ENCODE results near the gene TBX2. TPM values are rescaled to one million over a fixed set of nuclear protein-coding genes. Genes with fewer than 3 reads are reported as not detected.

The TBX2 gene
- total RNA-seq, 1 experiment from 2014 or later = not detected

DNA sequence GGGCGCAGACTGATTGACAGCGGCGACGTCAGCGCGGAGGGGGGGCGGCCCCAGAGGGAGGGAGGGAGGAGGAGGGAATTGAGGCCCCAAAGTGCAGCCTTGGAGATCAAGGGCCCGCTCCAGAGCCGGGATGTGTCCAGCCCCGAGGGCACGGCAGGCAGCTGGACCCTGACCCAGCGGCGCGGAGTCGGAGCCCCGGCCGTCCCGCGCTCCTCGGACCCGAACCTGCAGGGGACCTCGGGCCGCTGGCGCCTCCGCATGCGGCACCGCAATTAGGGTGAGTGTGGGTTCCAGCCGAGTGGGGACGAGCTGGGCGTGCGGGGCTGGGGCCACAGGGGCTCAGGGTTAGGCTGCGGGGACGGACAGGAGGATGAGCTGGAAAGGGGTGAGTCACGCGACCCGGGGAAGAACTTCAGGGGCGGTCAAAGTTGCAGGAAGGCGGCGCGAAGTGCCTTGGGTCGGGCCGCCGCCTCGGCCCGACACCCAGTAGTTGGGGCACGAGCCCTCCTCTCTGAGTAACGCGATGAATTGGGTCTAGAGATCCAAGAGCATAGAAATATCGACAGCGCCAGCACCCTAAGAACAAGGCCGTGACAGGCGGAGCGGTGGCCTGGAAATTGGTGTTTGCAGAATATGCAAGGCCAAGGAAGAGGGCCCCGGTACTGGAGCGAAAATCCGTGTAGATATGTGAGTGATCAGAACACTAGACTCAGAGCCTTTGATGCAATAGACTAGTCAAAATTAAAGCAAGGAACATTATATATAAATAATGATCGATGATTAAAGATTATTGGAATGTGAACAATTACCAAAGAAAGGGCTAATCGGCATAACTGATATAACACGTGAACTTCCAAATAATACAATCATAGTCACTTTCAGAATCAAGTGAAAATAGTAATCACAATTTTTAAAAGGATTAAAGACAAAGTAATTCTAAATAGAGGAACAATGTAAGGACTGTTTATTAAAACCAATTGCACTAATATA, 53.0 kb downstream of the TBX2 start, which contains the start of gene TBX4:
Gene TBX4 (plus strand): TSS at position 122 of the 990 bp plus-strand sequence. CDS start 4,069 bp downstream, outside the sequence.
- Histone ChIP-seq H3K4me2 (ENCODE audit: low read depth, low read length, poor library complexity, severe bottlenecking) (no peak within 1 kb of the TSS), H4K20me1 (ENCODE audit: insufficient read depth, low read depth, low read length) (no peaks in the 10 kb centered on the region), H3K4me1 (ENCODE audit: low read length) (no peaks in the 10 kb centered on the region), H3K27ac (ENCODE audit: low read length) (no peak within 1 kb of the TSS), H2AFZ (ENCODE audit: low read length) (no peak within 1 kb of the TSS), H3K36me3 (ENCODE audit: insufficient read depth, low read length) (no peaks in the 10 kb centered on the region), H3K79me2 (ENCODE audit: low read length) (no peaks in the 10 kb centered on the region), H3K4me3 (ENCODE audit: low read length) (no peak within 1 kb of the TSS), H3K9me2 (replicated peaks; ENCODE audit: insufficient read depth, low read length) (no peaks in the 10 kb centered on the region), H3K27me3 (ENCODE audit: low read length) (no peaks in the 10 kb centered on the region), H3K9me3 (ENCODE audit: low read length) (no peaks in the 10 kb centered on the region), H3K9ac (ENCODE audit: low read length) (no peak within 1 kb of the TSS)
- no peak for DNase-seq

DNA sequence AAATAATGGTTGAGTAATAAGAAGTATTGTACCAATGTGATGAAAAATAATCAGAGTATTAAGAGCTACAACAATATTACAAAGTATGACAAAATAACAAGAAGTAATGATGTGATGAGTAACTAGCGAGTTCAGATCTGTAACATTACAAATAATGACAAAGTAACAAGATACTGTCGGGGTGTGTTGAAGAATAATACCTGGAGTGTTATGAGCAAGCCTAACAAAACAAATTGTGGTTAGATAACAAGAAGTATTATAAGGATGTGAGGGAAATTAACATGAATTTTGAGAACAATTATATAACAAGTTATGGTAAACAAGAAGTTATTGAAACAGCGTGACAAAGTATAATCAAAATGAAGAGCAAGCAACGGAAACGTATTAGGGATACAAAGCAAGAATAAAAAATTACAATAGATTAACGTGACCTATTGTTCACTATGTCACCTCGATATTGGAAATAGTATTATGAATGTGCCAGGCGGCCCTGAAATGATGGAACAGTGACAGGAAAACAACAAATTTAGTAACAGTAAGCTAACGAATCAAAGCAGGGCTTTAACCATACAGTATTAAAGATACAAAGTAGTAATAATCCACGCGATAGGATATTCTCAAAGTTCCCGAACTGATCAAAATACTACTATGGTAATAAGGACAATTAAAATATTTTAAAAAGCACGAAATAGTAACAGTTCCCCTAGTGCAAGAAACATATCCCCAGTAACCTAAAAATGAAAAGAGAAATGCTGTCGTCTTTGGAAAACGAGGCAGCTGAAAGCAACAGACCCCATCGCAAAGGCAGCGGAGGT, 54.1 kb downstream of the TBX2 start:
- DNase-seq = no peak
- H3K36me3 ChIP-seq (ENCODE audit: insufficient read depth, low read length) = no peaks in the 10 kb centered on the region
- H3K9me3 ChIP-seq (ENCODE audit: low read length) = no peaks in the 10 kb centered on the region
- no peaks in the 10 kb centered on the region for H3K4me1 ChIP-seq (ENCODE audit: low read length)
- H3K4me3 ChIP-seq (ENCODE audit: low read length) = no peak overlapping the region
- no peak overlapping the region for H2AFZ ChIP-seq (ENCODE audit: low read length)
- no peak overlapping the region for H3K4me2 ChIP-seq (ENCODE audit: low read depth, low read length, poor library complexity, severe bottlenecking)
- H3K79me2 ChIP-seq (ENCODE audit: low read length) = no peaks in the 10 kb centered on the region
- no peaks in the 10 kb centered on the region for H3K27me3 ChIP-seq (ENCODE audit: low read length)
- no peak overlapping the region for H3K27ac ChIP-seq (ENCODE audit: low read length)
- H3K9me2 ChIP-seq (replicated peaks; ENCODE audit: insufficient read depth, low read length) = no peaks in the 10 kb centered on the region
- no peak overlapping the region for H3K9ac ChIP-seq (ENCODE audit: low read length)
- no peaks in the 10 kb centered on the region for H4K20me1 ChIP-seq (ENCODE audit: insufficient read depth, low read depth, low read length)

DNA sequence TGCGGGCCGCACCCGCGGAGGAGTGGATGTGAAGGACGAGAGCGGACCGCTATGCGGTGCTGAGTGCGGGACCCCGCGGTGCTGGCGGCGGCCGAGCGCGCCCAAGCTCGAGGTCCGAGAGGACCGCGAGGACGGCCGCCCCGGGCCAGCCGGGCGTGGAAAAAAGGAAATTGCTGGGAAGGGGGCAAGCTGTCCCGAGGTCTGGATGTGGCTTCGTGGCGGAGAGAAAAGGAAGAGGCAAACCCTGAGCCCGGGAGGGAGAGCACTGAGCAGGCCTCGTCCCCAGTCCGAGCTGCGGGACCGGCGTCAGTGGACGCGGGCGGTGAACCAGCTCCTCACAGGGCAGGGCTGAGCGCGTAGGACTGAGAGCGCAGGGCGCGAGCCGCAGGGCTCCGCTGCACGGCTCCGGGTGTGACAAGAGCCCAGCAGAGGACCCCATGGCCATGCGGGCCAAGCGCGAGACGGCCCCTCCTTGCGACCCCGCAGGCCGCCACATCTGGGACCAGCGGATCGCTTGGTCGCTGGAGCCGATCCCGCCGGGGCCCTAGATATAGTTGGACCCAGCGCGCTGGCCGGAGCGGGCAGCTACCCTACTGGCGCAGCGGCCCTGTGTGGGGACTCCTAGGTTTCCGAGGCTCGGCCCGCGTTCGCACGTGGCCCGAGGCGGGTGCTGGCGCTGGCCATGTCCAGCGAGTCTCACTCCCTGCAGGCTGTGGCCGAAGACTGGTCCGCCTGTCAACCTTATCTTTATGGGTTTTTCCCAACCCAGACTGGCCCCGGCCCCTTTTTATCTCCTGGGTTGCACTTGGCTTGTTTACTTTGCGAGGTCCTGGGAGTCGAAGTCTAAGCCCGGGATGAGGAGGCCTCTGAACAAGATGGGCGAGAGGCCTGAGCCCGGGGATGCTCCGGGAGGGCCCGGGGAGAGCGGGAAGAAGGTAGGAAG, 55.0 kb downstream of the TBX2 start:
- no peaks in the 10 kb centered on the region for H3K4me1 ChIP-seq (ENCODE audit: low read length)
- H3K9me2 ChIP-seq (replicated peaks; ENCODE audit: insufficient read depth, low read length) = no peaks in the 10 kb centered on the region
- H3K4me2 ChIP-seq (ENCODE audit: low read depth, low read length, poor library complexity, severe bottlenecking) = no peak overlapping the region
- DNase-seq = no peak
- no peak overlapping the region for H3K27ac ChIP-seq (ENCODE audit: low read length)
- no peaks in the 10 kb centered on the region for H3K9me3 ChIP-seq (ENCODE audit: low read length)
- no peaks in the 10 kb centered on the region for H3K27me3 ChIP-seq (ENCODE audit: low read length)
- no peaks in the 10 kb centered on the region for H4K20me1 ChIP-seq (ENCODE audit: insufficient read depth, low read depth, low read length)
- H3K79me2 ChIP-seq (ENCODE audit: low read length) = no peaks in the 10 kb centered on the region
- H3K4me3 ChIP-seq (ENCODE audit: low read length) = no peak overlapping the region
- no peak overlapping the region for H3K9ac ChIP-seq (ENCODE audit: low read length)
- no peaks in the 10 kb centered on the region for H3K36me3 ChIP-seq (ENCODE audit: insufficient read depth, low read length)
- H2AFZ ChIP-seq (ENCODE audit: low read length) = no peak overlapping the region

GRCh38 chr17:61455324-61456060, 55.8 kb downstream of the TBX2 start:
- H3K27ac ChIP-seq (ENCODE audit: low read length) = no peak overlapping the region
- H4K20me1 ChIP-seq (ENCODE audit: insufficient read depth, low read depth, low read length) = no peaks in the 10 kb centered on the region
- H3K9ac ChIP-seq (ENCODE audit: low read length) = no peak overlapping the region
- H3K36me3 ChIP-seq (ENCODE audit: insufficient read depth, low read length) = no peaks in the 10 kb centered on the region
- no peaks in the 10 kb centered on the region for H3K4me1 ChIP-seq (ENCODE audit: low read length)
- H3K79me2 ChIP-seq (ENCODE audit: low read length) = no peaks in the 10 kb centered on the region
- H3K4me3 ChIP-seq (ENCODE audit: low read length) = no peak overlapping the region
- no peaks in the 10 kb centered on the region for H3K9me3 ChIP-seq (ENCODE audit: low read length)
- no peak overlapping the region for H2AFZ ChIP-seq (ENCODE audit: low read length)
- no peak overlapping the region for H3K4me2 ChIP-seq (ENCODE audit: low read depth, low read length, poor library complexity, severe bottlenecking)
- DNase-seq = no peak
- H3K9me2 ChIP-seq (replicated peaks; ENCODE audit: insufficient read depth, low read length) = no peaks in the 10 kb centered on the region
- H3K27me3 ChIP-seq (ENCODE audit: low read length) = no peaks in the 10 kb centered on the region

DNA sequence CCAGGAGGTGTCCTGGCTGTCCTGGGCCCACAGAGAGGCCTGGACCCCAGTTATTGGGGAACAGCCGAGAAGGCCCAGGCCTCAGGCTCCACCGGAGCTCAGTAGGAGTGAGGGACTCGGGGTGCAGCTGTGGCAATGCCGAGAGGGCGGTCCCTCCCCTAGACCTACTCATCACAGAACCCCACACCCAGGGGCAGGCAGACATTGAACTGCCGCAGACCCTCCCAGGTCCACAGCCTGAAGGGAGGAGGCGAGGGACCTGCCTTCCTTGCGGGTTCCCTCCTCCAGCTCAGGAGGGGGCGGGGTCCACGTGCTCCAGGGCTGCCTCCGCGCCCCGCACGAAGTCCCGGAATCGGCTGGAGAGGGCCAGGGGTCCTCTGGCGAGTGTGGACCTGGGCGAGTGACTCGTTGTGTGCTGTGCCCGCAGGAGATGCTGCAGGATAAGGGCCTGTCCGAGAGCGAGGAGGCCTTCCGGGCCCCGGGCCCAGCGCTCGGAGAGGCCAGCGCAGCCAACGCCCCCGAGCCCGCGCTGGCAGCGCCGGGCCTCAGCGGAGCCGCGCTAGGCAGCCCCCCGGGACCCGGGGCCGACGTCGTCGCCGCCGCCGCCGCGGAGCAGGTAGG, 56.5 kb downstream of the TBX2 start:
- Histone ChIP-seq H3K27me3 (ENCODE audit: low read length) (no peaks in the 10 kb centered on the region), H3K4me3 (ENCODE audit: low read length) (no peak overlapping the region), H3K4me2 (ENCODE audit: low read depth, low read length, poor library complexity, severe bottlenecking) (no peak overlapping the region), H3K36me3 (ENCODE audit: insufficient read depth, low read length) (no peaks in the 10 kb centered on the region), H3K4me1 (ENCODE audit: low read length) (no peaks in the 10 kb centered on the region), H3K9me3 (ENCODE audit: low read length) (no peaks in the 10 kb centered on the region), H3K79me2 (ENCODE audit: low read length) (no peaks in the 10 kb centered on the region), H3K9me2 (replicated peaks; ENCODE audit: insufficient read depth, low read length) (no peaks in the 10 kb centered on the region), H3K27ac (ENCODE audit: low read length) (no peak overlapping the region), H4K20me1 (ENCODE audit: insufficient read depth, low read depth, low read length) (no peaks in the 10 kb centered on the region), H3K9ac (ENCODE audit: low read length) (no peak overlapping the region), H2AFZ (ENCODE audit: low read length) (no peak overlapping the region)
- DNase-seq = no peak

DNA sequence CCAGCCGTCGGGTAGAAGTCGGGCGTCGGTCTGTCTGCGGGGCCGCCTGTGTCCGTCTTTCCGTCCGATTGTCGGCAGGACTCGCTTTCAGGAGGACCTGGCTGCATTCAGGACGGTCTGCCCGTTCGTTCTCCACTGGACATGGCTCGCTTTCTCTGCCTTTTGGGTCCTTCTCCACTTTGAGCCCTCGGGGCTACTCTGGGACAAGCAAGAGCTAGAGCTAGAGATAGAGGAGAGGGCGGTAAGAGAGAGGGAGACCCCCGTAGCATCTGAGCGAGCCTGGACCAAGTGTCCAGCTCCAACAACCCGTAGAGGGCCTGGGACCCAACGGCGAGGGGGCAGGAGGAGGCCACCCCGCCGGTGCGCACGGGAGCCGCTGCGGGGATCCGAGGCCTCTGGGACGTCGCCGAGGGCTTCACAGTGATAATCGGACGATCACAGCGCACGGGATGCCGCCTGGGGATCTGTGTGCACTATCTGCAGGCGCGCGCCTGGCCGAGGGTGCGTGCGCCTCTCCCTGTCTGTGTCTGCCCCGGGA, 57.1 kb downstream of the TBX2 start:
- H3K9ac ChIP-seq (ENCODE audit: low read length) = no peak overlapping the region
- H4K20me1 ChIP-seq (ENCODE audit: insufficient read depth, low read depth, low read length) = no peaks in the 10 kb centered on the region
- no peaks in the 10 kb centered on the region for H3K4me1 ChIP-seq (ENCODE audit: low read length)
- no peak overlapping the region for H3K4me2 ChIP-seq (ENCODE audit: low read depth, low read length, poor library complexity, severe bottlenecking)
- H3K27ac ChIP-seq (ENCODE audit: low read length) = no peak overlapping the region
- H3K9me2 ChIP-seq (replicated peaks; ENCODE audit: insufficient read depth, low read length) = no peaks in the 10 kb centered on the region
- no peaks in the 10 kb centered on the region for H3K27me3 ChIP-seq (ENCODE audit: low read length)
- no peaks in the 10 kb centered on the region for H3K79me2 ChIP-seq (ENCODE audit: low read length)
- no peak for DNase-seq
- H2AFZ ChIP-seq (ENCODE audit: low read length) = no peak overlapping the region
- no peaks in the 10 kb centered on the region for H3K9me3 ChIP-seq (ENCODE audit: low read length)
- no peaks in the 10 kb centered on the region for H3K36me3 ChIP-seq (ENCODE audit: insufficient read depth, low read length)
- H3K4me3 ChIP-seq (ENCODE audit: low read length) = no peak overlapping the region
